ENCODE measurements around the gene MDP1.
"Not testable (repeated sequence)": the region's sequence is repeated elsewhere in the genome, so short reads cannot be mapped to it uniquely, and the experiment has no call there.

The MDP1 gene

GRCh38 chr14:24231263-24232120, 15.6 kb upstream of the MDP1 start:
- no peak for DNase-seq (ENCODE audit: low read depth)

DNA sequence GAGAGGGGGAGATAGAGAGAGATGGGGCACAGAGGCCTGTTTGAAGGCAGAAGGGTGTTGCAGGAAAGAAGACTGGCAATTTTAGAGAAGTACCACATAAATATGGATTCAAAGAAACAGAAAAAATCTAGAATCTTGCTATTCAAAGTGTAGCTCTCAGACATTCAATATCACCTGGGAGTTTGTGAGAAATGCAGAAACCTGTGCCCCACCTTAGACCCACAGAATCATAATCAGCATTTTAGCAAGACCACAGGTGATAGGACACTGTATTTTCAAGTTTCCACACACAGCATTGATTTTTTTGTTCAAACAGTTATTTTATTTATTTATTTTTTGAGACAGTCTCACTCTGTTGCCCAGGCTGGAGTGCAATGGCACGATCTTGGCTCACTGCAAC, 13.0 kb upstream of the MDP1 start:
- no peak for DNase-seq (ENCODE audit: low read depth)

DNA sequence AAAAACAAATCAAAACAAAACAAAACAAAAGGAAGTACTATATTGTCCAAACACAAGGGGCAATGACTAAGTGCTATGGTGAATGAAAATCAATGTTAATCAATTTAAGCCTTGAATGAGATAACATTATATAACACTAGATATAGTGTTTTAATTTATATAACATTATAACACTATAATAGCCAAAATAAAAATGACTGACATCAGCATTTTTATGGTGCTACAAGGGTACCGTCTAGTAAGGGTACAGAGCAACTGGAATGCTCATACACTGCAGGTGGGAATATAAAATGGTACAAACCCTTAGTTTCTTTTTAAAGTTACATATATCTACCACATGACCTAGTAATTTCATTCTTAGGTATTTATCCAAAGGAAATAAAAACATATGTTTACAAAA, 10.6 kb upstream of the MDP1 start:
- no peak for DNase-seq (ENCODE audit: low read depth)

GRCh38 chr14:24224618-24225071, 8.8 kb upstream of the MDP1 start:
- peak; percentile 76 for DNase-seq (ENCODE audit: low read depth)

DNA sequence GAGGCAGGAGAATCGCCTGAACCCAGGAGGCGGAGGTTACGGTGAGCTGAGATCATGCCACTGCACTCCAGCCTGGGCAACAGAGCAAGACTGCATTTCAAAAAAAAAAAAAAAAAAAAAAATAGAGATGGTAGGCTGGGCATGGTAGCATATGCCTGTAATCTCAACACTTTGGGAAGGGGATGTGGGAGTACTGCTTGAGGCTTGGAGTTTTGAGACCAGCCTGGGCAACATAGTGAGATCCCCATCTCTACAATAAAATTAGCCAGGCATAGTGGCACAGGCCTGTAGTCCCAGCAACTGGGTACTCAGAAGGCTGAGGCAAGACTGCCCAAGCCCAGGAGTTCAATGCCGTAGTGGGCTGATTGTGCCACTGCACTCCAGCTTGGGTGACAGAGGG, 7.1 kb upstream of the MDP1 start:
- DNase-seq (ENCODE audit: low read depth): not testable (repeated sequence)

GRCh38 chr14:24219521-24219920, 3.7 kb upstream of the MDP1 start:
- DNase-seq (ENCODE audit: low read depth): no peak

DNA sequence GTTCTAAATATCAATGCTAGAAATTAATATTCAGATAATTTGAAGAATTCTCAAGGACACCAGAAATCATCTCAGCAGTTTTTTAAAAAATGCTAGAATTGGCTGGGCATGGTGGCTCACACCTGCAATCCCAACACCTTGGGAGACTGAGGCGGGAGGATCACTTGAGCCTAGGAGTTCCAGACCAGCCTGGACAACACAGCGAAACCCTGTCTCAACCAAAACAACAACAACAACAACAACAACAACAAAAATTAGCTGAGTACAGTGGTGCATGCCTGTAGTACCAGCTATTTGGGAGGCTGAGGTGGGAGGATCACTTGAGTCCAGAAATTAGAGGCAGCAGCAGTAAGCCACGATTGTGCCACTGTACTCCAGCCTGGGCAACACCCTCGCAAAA, 3.2 kb upstream of the MDP1 start:
- no peak for DNase-seq (ENCODE audit: low read depth)

GRCh38 chr14:24216876-24217275, 1.0 kb upstream of the MDP1 start:
- DNase-seq (ENCODE audit: low read depth): not testable (repeated sequence)

DNA sequence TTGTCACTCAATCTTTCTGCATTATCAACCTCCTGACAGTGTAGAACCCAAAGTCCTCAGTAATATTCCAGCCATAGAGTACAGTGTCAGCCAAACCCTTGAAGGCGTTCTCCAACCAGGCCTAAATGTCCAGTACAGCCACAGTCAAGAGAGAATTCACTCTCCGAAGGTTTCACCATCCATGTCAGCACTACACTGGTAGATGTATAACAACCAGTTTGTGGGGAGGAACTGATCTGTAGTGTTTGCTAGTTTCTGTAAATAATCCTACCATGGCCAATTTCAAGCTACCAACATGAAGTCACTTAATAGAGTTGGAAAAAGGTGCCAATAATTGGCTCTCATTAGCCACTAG, 456 bp upstream of the MDP1 start:
- no peak for DNase-seq (ENCODE audit: low read depth)

- no peak for DNase-seq (ENCODE audit: low read depth)
Measured at GRCh38 chr14:24213866-24214662, 1.8 kb downstream of the MDP1 start.

- DNase-seq (ENCODE audit: low read depth): peak; percentile 96
Measured at GRCh38 chr14:24212924-24213865, 2.7 kb downstream of the MDP1 start, which contains the start of gene CHMP4A. CHMP4A (minus strand) TSS chr14:24213488; CDS start chr14:24213439, 49 bp downstream.

GRCh38 chr14:24211311-24211710, 4.6 kb downstream of the MDP1 start:
- DNase-seq (ENCODE audit: low read depth): no peak

DNA sequence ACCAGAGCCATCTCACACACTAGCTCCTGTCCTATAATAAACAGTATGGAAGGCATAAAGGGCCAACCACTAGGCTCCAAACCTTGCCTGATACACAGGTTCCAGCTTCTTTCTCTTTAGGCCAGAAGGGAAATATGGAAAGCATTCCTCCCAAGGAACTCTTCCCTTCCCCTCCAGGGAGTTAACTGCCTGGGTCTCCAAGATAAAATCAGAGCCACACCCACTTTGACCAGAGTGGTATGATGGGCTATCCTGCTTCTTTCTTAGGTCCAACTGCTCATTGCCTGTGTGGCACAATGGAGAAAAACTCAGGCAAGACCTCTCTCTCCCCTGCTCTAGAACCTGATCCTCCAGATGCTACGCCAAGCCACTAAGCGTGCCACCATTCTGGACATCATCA, 8.2 kb downstream of the MDP1 start:
- no peak for DNase-seq (ENCODE audit: low read depth)

DNA sequence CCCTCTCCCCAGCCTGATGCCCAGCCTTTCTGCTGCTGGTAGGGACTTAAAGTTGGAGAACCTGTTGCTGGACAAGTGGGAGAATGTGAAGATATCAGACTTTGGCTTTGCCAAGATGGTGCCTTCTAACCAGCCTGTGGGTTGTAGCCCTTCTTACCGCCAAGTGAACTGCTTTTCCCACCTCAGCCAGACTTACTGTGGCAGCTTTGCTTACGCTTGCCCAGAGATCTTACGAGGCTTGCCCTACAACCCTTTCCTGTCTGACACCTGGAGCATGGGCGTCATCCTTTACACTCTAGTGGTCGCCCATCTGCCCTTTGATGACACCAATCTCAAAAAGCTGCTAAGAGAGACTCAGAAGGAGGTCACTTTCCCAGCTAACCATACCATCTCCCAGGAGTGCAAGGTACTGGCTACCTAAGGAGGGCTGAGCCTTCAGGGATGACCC, 8.7 kb downstream of the MDP1 start:
- DNase-seq (ENCODE audit: low read depth): no peak

GRCh38 chr14:24206260-24207103, 9.4 kb downstream of the MDP1 start:
- DNase-seq (ENCODE audit: low read depth): no peak

- DNase-seq (ENCODE audit: low read depth): no peak
Measured at GRCh38 chr14:24204163-24205146, 11.4 kb downstream of the MDP1 start.

DNA sequence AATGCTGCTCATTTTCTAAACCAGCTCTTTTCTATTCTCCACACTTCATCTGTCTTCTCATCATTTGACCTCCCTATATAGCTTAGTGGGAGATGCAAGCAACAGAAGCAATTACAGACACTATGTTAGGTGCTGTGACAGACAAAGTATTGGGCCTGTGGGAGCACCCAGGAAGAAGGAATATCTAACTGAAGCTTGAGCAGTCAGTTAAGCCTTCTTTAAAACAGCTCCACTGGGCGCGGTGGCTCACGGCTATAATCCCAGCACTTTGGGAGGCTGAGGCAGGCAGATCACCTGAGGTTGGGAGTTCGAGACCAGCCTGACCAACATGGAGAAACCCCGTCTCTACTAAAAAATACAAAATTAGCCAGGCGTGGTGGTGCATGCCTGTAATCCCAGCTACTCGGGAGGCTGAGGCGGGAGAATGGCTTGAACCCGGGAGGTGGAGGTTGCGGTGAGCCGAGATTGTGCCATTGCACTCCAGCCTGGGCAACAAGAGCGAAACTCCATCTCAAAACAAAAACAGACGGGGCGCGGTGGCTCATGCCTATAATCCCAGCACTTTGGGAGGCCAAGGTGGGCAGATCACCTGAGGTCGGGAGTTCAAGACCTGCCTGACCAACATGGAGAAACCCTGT, 12.5 kb downstream of the MDP1 start:
- not testable (repeated sequence) for DNase-seq (ENCODE audit: low read depth)

DNA sequence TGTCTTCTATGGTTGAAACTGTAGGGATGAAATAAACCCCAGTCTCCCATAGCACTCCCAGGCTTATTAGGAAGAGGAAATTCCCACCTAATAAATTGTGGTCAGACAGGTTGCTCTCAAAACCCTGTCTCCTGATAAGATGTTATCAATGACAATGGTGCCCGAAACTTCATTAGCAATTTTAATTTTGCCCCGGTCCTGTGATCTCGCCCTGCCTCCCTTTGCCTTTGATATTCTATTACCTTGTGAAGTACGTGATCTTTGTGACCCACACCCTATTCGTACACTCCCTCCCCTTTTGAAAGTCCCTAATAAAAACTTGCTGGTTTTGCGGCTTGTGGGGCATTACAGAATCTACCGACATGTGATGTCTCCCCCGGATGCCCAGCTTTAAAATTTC, 13.3 kb downstream of the MDP1 start:
- DNase-seq (ENCODE audit: low read depth): not testable (repeated sequence)
